GM12891 (cell line): ENCODE data around the gene GMCL1.

Source experiments
- PAX5 ChIP-seq: IDR thresholded peaks from 2 replicates; pipeline ENCODE4 v1.6.1; 2011; ENCODE audit warnings: low read length, moderate library complexity, mild to moderate bottlenecking; ENCODE audit not compliant: insufficient read depth, severe bottlenecking
- POLR2A ChIP-seq: IDR thresholded peaks from 2 replicates; pipeline ENCODE4 v1.6.1; 2011; ENCODE audit warnings: low read depth, low read length, control low read depth
- POLR2AphosphoS5 ChIP-seq: IDR thresholded peaks from 2 replicates; pipeline ENCODE4 v1.6.1; 2011; ENCODE audit warnings: low read depth, low read length, control low read depth
- TAF1 ChIP-seq: IDR thresholded peaks from 2 replicates; pipeline ENCODE4 v1.6.1; 2011; ENCODE audit warnings: low read depth, low read length, control low read depth

GRCh38 chr2:69829256-69830044 lies at the start of gene GMCL1:
- TF ChIP-seq POLR2A (peak; percentile 94), POLR2AphosphoS5 (peak; percentile 87), TAF1 (peak; percentile 76; the same call in 1 of the 2 replicates), PAX5 (peak; percentile 49)
